SH-SY5Y (cell line): ENCODE measurements around the gene STAB1.

Source experiments
- GATA2 ChIP-seq: IDR thresholded peaks from 2 replicates; pipeline ENCODE4 v1.6.1; 2011; ENCODE audit warnings: mild to moderate bottlenecking, low read depth, low read length
- GATA3 ChIP-seq: IDR thresholded peaks from 2 replicates; pipeline ENCODE4 v1.6.1; 2011; ENCODE audit warnings: low read depth, mild to moderate bottlenecking, low read length, moderate library complexity

The STAB1 gene

GRCh38 chr3:52472239-52473000 lies 22.7 kb upstream of the STAB1 start:
- TF ChIP-seq GATA2 = no peak
- TF ChIP-seq GATA3 = no peak

GRCh38 chr3:52473026-52473425 lies 22.1 kb upstream of the STAB1 start:
- TF ChIP-seq GATA3 = no peak
- TF ChIP-seq GATA2 = no peak

DNA sequence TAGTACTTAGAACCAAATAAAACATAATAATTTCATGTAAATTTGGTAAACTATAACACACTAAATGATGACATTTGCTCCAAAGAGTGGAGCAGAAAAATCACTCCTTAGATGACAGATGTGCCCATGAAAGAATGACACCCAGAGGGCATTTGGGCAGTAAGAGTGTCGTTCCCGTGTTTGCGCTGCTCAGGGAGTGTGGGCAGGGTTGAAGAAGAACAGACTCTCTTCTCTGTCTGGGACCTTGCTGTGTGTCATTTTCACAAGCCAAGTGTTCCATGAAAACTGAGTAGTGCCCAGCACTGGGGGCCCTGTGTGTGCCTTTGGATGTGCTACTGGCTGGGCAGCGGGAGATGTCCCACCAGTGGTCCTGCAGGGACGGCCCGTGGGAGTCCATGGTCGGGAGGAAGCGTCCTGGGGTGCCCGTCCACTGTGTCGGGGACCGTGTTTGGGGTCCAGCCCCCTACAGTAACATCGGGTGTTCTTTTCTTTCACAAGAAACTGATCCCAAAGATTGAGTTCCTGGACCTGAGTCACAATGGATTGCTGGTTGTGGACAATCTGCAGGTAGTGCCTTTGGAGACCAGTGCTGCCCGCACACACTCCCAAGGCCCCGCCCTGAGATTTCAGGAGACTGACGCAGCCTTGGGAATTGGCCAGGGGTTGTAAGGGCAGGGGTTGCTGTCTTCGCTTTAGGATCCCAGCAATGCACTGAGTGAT lies 17.9 kb upstream of the STAB1 start:
- no peak for TF ChIP-seq GATA2

DNA sequence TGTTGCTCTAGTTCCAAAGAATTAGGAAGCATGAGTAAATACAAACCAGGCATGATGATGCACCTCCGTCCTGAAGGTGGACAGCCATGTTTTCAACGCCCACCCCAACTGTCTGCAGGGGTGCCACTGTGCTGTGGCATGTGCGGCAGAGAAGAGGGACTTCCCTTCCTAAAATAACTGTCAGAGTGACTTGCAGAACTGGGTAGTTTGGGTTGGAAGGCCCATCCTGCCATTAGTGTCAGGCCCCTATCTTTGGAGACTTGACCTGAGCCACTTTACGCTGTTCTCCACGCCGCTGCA lies 17.4 kb upstream of the STAB1 start:
- no peak for TF ChIP-seq GATA2
- TF ChIP-seq GATA3 = no peak

DNA sequence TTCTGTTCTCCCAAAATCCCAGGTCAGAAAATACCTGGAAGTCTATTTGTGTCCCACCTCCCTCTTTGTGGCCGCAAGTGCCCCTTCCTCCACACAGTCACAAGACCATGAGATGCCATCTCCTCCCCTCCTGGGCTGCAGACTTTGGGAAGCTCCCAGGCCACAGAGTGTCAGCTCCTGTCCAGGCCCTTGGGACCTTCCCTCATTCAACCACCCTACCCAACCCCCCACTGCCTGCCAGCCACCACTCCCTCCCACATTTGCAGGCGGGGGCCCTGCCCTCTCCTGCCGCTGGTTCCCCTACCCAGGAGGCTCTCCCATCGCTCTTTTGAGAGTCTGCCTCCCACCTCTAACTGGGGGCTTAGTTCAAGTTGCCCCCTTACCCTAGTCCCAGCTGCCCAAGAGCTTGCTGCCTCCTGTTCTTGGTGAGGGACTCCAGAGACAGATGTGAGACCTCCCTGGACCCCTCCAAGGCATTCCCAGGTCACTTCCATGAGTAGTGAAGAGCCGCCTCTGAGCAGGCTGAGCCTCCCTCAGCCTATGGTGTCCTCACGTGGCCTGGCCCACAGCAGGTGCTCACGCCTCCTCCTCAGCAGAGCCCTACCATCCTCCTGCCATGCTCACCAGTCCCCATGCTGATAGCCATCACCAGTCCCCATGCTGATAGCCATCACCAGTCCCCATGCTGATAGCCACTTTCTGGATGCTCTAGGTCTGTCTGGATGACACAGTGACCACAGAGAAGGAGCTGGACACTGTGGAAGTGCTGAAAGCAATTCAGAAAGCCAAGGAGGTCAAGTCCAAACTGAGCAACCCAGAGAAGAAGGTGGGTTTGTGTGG lies 15.9 kb upstream of the STAB1 start:
- TF ChIP-seq GATA2 (peak; percentile 99), GATA3 (no peak; the same call in none of the 2 replicates)

- TF ChIP-seq GATA3 (no peak), GATA2 (no peak)
Observed at GRCh38 chr3:52479877-52480575, 15.1 kb upstream of the STAB1 start.

- TF ChIP-seq GATA2 (no peak), GATA3 (no peak)
Observed at GRCh38 chr3:52480768-52481715, 14.1 kb upstream of the STAB1 start.

GRCh38 chr3:52481819-52482521 lies 13.2 kb upstream of the STAB1 start:
- no peak for TF ChIP-seq GATA2
- no peak for TF ChIP-seq GATA3

DNA sequence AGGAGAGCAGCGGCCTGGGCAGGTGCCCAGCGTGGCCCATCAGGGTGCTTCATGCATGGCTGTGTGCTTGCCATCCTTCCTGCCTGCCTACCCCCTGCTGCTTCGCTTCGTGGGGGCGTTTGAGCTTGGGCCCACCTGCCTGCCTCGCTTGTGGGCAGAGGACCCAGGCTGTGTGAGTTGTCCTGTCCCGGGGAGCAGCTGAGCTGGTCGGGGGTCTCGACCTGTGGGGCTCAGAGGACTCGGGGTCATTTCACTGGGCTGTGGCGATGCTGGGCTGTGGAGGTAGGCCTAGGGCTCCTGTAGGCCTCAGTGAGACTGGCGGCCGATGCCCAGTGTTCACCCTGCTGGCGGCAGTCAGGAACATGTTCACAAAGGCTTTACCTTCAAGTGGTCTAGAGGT lies 12.1 kb upstream of the STAB1 start:
- no peak for TF ChIP-seq GATA2
- TF ChIP-seq GATA3 = no peak

DNA sequence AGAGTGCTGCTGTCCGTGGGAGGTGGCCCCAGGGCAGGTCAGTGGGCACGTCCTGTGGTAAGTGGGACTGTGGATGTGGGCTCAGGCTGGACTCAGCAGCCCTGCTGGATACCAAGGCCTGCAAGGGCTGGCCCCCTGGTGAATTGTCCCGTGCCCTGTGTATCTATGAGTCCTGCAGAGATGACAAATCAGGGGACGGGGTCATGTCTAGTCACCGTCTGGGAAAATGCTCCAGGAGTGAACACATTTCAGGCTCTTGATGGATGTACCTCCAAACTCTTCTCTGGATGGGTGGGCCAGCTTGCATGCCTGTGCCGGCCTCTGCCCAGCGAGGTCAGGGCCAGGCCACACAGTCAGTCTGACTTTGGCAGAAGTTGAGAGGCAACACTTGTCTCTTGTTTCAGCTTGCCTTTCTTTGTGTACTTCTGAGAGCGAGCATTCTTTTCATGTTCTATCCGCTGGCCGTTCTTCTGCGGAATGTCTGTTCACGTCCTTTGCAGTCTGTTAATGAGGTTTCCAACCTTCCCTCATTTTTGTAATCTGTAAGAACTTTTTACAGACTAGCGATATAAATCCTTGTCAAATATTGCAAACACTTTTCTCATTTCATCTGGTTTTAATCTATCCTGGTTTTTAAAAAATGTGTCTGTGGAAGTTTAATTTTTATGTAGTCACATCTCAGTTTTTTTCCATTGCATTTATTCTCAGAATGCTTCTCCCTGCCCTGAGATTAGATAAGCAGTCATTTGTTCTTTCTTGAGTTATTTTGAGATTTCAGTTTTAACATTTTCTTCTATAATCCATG lies 11.4 kb upstream of the STAB1 start:
- TF ChIP-seq GATA2 = no peak
- TF ChIP-seq GATA3 = no peak

- no peak for TF ChIP-seq GATA2
- TF ChIP-seq GATA3 = no peak
Observed at GRCh38 chr3:52484680-52485461, 10.3 kb upstream of the STAB1 start.
